Muscle of back (tissue), 11 donors: ENCODE data around the gene HMG20B. TPM values are rescaled to one million over a fixed set of nuclear protein-coding genes. Genes with fewer than 3 reads are reported as not detected.

ENCODE experiments used
- DNase-seq, 3 donors: peaks; one replicate each; pipeline versions ENCODE4 v3.0.0 to v3.0.0-alpha.2; 2013
- polyA plus RNA-seq, 10 donors: library from polyadenylated mRNA; unstranded; fragments of 120-200 nt; gene quantifications; one replicate each; pipeline ENCODE4 v1.2.1, GENCODE V29; 2013; ENCODE audit not compliant: insufficient read length in 10 of 10

The HMG20B gene
- polyA plus RNA-seq, 10 donors = 28.2 to 43.6 (median 34.7) TPM

DNA sequence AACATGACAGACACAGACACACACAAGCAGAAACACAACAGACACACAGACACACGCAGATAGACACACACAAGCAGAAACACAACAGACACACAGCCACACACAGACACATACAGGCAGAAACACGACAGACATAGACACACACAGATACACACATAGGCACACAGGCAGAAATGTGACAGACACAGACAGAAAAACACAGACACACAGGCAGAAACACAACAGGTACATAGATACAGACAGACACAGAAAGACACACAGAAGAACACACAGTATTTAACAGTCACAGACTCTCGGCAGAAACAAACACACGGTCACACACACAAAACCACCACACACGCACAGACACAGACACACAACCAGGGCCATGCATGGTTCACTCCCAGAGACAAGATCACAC lies 33.0 kb downstream of the HMG20B start:
- no peak for DNase-seq

DNA sequence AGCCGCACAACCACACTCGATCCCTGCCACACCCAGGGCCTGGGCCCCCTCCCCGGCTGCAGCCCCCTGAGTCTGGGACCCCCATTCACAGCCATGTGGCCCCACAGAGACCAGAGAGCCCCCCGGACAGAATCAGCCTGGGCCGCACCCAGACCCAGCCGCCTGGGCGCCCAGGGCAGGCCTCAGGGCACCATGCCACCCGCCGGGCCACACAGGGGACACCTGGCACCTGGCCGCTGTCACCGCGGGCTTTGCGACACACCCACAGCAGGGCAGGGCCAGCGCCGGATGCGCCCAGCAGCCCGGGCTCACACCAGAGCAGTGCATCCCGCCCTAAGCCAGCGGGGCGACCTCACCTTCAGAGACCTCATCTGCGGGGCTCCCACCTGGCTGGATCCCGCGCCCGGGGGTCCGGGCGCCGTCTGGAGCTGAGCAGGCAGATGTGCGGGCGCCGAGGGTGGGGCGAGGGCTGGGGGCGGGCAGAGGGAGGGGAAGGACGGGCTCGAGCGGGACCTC lies 33.5 kb downstream of the HMG20B start:
- DNase-seq = no peak

DNA sequence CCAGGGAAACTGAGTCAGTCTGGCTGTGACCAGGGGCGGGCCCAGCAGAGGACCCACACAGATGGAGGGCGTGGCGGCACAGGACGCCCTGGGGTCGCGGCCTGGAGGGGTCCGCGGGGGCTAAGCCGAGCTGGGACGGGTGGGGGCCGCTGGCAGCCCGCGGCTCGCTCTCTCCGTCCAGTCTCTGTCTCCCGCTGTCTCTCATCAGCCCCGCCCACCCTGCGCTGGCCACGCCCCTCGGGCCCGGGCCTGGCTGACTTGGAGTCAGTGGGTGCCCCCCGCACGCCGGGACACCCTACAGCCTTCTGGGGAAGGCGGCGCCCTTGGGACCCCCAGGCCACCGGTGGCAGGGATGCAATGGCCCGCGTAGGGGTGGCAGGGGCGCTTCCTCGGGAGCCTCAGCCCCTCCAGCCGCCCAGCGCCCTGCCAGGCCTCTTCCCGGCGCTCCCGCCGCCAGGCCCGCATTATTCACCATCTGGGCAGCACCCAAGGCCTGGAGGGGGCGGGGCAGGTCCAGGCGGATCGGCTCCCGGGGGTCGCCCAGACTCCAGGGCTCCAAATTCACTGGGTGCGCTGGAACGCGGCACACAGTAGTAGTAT lies 34.0 kb downstream of the HMG20B start, which contains the start of gene TBXA2R:
Gene TBXA2R (minus strand): TSS at position 186 of the 600 bp plus-strand sequence. CDS start 6,241 bp downstream, outside the sequence.
- peak in 1 of 3 donors; percentile 71 for DNase-seq

DNA sequence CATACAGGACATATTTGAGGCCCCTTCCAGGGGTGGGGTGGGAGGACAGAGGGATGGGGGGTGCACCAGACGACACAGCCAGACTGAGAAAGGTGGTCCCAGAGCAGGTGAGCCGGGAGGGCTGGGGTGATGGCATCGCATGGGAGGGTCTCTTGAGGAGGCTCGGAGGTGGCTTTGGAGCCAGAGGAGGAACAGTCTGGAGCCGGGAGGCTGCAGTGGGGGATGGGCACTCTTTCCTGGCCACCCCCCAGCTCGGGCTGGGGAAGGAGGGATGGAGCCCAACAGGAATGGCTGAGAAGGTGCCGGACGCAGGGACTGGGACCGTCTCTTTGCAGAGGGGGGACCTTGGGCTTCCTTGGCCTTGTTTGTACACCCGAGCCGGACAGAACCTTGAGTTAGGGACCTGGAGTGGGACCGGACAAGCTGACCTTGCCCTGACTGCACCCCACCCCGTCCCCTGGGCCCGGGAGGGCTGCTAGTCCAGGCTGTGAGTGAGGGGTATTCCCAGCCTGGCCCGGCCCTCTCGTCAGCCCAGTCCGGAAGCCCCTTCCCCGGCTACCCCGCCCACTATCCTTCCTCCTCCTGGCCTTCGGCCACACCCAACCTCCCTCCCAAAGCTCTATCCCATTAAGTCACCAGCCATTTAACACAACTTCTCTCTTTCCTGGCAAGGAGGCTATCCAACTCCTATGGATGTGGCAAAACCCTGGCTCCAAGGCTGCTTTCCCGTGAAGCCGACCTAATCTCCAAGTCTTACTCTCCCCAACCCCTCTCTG lies 34.7 kb downstream of the HMG20B start:
- peak in 1 of 3 donors; percentile 59 for DNase-seq

DNA sequence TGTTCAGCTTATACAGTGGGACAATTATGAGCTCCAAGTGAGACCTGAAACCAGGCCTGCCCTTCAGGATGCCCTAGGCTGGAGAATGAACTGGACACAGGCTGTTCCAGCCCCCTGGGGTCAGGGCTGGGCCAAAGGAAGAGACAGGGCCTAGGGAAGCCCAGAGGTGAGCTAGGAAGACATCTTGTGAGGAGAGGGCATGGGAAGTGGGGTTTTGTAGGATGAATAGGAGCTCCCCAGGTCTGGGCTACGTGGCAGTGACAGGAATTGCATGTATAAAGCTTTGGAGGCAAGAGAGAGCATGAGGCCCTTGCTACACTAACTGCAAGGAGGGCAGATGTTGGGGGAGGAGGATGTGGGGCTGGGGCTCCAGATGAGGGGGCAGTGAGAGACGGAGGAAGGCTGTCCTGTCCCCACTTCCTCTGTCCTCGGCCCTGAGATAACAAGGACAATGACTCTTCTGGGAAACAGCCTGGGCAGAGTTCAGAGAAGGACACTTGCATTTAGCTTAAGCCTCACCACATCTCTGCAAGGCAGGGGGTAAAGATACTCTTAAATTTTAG lies 35.4 kb downstream of the HMG20B start:
- no peak for DNase-seq

DNA sequence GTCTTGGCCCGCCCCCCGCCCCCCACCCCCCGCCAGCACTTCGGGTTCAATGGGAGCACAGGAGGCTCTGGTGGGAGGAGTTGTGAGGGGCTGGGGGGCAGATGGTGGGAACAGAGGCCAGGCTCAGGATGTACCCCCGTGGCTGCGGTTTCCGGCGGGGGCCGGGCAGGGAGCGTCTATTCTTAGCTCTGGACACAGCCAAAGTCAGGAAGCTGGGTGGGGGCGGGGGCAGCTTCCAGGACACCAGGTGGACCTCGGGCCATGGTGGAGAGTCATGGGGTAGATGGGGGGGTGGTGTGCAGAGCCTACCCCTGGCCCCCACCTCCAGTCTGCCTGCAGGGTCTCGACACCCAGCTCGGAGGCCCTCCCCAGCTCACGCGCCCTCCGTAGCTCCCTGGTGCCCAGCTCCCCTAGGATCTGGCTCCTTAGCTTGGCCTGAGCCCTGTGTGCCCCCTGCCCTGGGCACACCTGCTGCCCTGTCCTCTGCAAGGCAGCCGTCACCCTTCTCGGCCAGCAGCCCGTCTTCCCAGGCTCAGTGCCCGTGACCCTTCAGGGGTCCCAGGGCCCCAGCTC lies 36.1 kb downstream of the HMG20B start:
- no peak for DNase-seq

DNA sequence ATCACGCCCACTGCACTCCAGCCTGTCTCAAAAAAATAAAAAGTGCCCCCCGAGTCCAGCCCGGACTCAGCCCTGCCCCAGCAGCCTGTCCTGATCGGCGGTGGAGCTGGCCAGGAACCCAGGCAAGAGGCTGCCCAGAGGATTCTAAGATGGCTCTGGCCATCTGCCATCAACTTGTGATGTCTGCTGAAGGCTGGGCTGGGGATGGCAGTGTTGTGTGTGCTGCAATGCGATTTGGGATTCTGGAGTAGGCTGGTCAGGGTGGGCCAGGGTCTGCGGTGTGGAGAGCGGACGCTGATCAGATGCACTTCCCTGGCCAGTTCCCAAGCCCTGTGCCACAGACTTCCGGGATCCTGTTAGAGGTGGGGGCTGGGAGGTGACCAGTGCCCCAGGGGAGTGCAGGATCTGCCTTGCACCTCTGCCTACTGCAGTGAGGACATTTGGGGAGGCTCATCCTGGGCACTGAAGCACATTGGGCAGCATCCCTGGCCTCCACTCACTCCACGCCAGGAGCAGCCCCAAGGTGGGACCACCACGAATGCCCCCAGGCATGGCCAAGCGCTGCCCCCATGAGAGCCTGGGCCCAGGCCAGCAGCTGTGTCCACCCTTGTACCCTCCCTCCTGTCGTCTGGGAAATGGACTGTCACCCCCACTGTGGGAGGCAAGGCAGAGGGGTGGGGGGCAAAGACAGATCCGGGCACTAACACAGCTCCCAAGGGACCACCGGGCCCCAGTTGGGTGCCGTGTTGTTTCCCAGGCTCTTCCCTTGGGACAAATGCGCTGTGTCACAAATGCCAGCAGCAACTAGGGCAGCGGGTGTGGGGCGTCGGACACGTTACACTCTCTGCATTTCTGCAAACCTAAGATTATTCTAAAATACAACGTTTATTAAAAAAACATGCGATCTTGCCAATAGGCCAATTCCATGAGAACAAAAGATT lies 37.3 kb downstream of the HMG20B start:
- no peak for DNase-seq

DNA sequence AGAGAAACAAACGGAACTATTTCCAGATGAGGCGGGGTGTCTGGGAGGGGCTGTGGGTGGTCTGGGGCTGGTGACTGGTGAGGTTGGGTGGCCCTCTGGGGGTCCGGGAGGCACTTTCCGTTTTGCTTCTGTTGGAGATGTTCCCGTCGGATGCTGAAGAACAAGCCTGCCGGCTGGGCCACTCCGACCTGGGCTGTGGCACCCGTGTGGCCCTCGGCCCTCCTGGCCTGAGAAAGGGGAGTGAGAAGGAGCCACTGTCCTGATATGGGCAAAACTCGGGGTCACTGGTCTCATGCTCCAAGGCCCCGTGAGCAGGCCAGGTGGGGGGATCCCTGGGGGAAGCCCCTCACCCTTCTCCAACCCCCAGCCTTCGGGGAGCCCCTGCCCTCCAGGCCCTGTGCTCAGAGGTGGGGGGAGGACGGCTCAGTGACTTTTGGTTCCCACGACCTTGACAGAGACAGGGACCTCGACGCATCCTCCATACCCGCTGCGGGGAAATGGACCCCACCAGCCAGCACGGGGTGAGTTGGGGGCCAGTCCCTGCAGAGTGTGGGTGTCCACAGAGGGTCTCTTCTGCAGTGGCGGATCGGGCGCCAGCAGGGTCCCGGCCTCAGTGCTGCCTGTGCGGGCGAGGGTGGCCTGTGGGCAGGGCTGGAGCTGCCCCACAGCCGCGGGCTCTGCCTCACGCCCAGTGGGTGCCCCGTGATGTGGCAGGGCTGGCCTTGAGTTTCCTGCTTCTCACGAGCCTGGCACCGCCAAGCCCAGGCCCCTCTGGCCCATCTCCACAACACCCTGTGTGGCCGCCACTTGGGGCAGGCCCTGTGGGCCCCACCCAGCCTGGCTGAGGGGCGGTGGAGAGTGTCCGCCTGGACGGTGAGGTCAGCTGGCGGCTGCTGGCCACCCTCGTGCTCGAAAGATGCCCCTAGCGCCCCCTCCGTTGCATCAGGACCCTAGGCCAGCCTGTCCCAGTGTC lies 38.3 kb downstream of the HMG20B start:
- DNase-seq = no peak

DNA sequence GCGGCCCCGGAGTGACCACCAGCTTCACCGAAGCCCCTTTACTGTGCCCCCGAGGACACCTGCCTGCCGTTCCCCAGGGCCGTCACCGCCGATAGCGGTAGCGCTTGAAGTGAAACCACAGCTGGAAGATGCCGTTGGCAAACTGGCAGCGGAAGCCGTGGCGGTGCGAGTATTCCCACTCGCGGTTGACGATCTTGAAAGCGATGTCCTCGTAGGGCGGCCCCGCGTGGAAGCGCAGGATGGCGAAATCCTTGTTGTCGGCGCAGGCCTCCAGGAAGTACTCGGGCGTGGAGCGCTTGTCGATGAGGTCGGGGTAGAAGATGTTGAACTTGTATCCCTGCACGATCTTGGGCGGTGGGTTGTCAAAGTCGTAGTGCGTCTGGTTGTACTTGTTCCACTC lies 39.1 kb downstream of the HMG20B start:
- no peak for DNase-seq

DNA sequence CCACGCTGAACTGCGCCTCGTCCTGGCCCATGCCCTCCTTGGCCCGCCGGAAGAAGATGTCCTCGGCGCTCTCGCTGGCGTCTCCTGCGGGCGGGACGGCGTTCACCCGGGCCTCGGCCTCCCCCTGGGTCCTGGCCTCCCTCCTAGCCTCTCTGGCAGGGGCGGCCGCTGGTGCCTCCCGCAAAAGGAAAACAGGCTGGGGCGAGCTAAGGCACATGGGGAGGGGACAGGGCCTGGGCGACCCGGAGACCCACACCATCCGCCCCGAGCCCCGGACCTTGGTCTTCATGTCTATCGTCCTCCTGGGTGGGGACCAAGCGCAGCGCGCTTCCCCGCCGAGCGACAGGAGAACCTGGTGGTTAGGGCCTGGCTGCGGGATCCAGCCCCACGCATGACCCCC lies 39.6 kb downstream of the HMG20B start:
- DNase-seq = no peak

DNA sequence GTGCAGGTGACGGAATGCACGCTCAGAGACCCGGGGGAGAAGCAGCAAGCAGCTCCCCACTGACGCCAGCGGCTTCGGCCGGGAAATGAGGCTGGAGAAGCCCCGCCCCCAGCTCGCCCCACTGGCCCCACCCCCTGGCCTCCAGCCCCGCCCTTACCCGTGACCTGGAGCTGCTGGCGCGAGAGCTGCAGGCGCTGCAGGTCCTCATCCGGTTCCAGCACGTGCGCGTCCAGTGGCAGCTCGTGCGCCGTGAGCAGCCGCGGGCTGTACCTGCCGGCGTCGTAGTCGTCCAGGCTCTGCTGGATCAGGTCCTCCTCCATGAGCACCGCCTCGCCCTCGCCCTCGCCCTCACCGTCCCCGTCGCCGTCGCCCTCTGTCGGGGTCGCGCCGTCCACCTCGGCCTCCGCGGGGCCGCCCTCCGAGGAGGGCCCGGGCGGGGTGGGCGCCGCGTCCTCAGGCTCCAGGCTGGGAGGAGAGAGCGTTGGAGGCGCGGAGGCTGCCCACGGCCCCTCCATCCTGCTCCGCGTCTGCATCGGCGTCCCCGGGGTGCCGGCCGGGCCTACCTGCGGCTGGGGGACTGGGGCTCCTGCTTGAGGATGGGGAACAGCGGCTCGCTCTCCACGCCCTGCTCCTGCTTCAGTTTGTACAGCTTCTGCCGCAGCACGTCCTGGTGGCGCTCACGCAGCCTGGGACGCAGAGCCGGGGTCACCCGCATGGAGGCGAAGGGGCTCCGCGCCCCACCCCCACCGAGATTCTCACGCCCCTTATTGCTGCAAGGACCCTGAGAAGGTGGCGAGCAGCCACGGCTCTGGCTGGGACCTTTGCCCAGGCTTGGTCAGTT lies 40.4 kb downstream of the HMG20B start:
- no peak for DNase-seq

DNA sequence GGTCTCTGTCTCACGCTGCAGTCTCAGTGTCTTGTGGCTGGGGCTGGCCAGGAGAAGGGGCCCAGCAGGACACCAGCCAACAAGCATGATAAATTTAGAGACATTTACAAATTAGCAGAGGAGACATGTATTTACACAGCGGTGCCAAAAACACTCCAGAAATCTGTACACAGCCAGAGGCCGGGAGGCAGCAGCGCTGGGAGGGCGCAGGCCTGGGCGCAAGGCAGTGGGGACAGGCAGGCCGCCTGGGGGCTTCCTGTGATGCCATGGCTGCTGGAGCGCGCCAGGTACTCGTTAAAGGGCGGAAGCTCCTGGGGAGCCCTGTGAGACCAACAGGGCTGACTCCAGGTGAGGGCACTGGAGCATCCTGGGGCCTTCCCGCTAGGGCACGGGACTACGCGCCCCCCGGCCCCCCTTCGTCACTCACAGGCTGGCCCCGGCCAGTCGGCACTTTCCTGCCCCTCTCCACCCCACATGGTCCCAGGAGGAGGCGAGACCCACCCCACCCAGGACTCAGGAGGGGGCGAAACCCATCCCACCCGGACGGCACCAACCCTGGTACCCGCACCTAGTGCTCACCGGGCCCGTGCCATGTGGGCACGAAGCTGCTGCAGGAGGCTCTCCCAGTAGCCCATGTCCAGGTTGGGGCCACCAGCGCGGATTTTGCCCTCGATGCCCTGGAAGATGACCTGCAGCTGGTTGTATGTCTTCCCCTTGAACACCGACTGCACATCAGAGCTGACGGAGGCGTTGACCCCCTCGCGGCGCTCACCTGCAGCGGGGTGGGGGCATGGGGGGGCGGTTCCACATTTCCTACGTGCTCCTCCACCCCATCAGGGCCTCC lies 41.3 kb downstream of the HMG20B start:
- DNase-seq = no peak

DNA sequence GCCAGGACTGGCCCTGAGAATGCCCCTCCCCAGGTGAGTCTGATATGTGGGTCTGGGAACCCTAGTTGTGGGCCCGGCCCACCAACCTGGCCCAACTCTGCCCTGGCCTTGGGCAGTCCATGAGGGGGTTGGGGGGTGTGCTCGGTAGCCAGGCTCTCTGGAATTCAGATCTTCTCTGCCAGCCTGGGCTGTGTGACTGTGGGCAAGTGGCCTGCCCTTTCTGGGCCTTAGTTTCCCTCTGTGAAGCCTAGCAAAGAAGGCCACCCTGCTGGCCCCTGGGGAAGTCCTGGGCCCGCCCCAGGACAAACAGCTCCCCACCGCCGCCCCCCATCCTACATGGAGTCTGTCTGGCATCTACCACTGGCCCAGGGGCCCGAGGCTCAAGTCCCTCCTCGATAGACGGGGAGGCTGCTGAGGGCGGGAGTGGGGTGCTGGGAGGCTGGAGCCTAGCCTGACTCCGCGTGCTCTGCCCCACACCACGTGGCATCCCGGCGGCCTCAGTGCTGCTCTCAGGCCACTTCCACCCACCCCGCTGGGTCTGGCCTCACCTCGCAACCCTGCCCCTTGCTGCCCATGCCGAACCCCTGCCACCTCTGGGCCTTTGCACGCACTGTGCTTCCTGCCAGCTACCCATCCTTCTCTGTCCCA lies 42.2 kb downstream of the HMG20B start:
- no peak for DNase-seq

DNA sequence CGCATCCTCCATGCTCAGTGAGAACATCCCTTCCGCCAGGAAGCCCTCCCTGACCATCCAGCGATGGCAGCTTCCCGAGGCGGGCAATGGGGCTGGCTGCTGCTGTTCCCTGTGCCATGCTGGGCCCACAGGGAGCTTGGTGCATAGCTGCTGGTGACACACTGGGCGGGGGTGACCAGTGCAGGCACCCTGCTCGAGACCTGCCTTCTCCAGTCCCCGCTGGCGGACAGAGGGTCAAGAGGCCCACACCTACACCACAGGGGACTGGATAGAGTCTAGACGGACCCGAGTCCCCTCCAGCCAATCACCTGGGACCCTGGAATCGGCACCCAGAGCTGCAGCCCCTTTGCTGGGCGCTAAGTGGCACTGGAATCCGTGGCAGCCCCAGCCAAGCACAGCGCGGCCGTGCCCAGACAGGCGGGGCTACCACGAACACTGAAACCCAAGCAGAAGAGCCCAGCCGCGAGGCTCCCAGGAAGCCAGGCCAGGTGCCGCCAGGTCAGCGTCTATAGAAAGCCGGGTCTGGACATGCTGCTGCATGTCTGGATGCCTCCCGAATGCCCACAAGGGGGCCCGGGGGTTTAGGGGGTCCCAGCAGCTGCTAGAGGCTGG lies 42.9 kb downstream of the HMG20B start:
- no peak for DNase-seq

DNA sequence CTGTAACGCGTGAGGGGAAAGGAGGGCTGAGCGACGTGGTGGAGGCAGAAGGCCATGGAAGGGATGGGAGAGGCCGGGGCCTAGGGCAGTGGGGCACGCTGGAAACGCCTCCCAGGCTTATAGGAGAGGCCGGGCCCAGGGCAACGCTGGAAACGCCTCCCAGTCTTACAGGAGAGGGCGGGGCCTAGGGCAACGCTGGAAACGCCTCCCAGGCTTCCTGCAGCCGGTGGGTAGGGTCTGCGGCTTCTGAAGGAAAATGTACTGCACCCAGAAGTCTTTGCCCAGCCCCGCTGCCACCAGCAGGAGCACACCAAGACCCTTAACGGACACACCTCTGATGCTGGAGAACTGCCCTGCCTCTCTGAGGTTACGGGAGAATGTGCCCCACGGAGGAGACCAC lies 44.7 kb downstream of the HMG20B start:
- no peak for DNase-seq

DNA sequence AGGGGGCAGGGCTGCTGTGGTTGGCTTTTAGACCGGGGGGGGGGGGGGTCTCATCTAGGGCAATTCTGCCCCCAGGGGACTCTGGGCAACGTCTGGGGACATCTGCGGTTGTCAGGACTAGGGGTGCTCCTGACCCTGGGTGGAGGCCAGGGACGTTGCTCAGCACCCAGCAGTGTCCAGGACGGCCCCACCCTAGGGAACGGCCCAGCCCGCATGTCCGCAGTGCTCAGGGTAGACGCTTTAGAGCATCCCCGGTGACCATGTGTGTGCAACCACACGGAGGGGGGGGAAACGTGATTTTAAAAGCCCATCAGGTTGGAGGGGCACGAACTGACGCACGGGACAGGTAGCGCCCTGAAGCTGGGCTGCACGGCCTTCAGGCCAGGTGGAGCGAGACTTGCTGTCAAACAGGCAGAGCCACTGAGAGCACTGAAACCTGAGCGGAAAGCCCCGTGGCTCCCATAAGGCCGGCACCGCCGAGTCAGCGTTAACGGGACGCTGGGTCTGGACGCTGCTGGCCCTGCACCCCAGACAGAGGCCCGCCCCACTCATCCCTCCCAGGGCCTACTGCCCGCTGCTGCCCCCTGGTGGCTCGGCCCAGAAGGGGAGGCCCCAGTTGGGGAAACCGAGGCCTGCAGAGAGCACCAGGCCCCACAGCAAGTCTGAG lies 45.5 kb downstream of the HMG20B start:
- peak in 2 of 3 donors; percentile 56 to 72 for DNase-seq
